DMS79 treated with DMSO at 0.1 percent for 48 hours (cell line): Measurements from ENCODE around the gene POU2F2.
"Not testable (repeated sequence)": the region's sequence is repeated elsewhere in the genome, so short reads cannot be mapped to it uniquely, and the experiment has no call there.

Source experiments
- DNase-seq: peaks from one replicate; lab custom pipeline; 2025; lab: John Stamatoyannopoulos, UW

Gene POU2F2

GRCh38 chr19:42059196-42059595 lies 73.0 kb downstream of the POU2F2 start:
- no peak for DNase-seq

GRCh38 chr19:42057846-42058245 lies 74.4 kb downstream of the POU2F2 start:
- DNase-seq, result no peak

- no peak for DNase-seq
Observed at GRCh38 chr19:42054205-42054604, 78.0 kb downstream of the POU2F2 start.

- no peak for DNase-seq
Observed at GRCh38 chr19:42053037-42053935, 79.0 kb downstream of the POU2F2 start.

- peak; percentile 54 for DNase-seq
Observed at GRCh38 chr19:42052241-42052863, 79.9 kb downstream of the POU2F2 start.

- peak; percentile 32 for DNase-seq
Observed at GRCh38 chr19:42051166-42052115, 80.8 kb downstream of the POU2F2 start.

- DNase-seq, result peak; percentile 41
Observed at GRCh38 chr19:42048992-42049391, 83.3 kb downstream of the POU2F2 start.

GRCh38 chr19:42045575-42045974 lies 86.7 kb downstream of the POU2F2 start:
- no peak for DNase-seq

- no peak for DNase-seq
Observed at GRCh38 chr19:42042455-42043170, 89.6 kb downstream of the POU2F2 start.

GRCh38 chr19:42040491-42040890 lies 91.8 kb downstream of the POU2F2 start:
- DNase-seq, result not testable (repeated sequence)

- no peak for DNase-seq
Observed at GRCh38 chr19:42040031-42040430, 92.2 kb downstream of the POU2F2 start.

- peak; percentile 90 for DNase-seq
Observed at GRCh38 chr19:42038666-42039065, 93.6 kb downstream of the POU2F2 start.

GRCh38 chr19:42037649-42038048 lies 94.6 kb downstream of the POU2F2 start:
- DNase-seq, result no peak
